K562 (cell line): Measurements from ENCODE around the gene ARHGDIA. TPM values are rescaled to one million over a fixed set of nuclear protein-coding genes. Genes with fewer than 3 reads are reported as not detected.
A peak's percentile ranks its signal among the peaks of the same experiment; 100 is the strongest.

Experiments used
- ATF2 ChIP-seq: sonication (generic); formaldehyde crosslinking; IDR thresholded peaks from 2 replicates; pipeline ENCODE4 v1.8.1; 2022; ENCODE audit warnings: missing genetic modification reagents
- CCNT2 ChIP-seq: IDR thresholded peaks from 2 replicates; pipeline ENCODE4 v1.6.1; 2011; ENCODE audit warnings: borderline replicate concordance, low read depth, mild to moderate bottlenecking, moderate library complexity, mixed read lengths, low read length; ENCODE audit not compliant: insufficient read length; ENCODE audit errors: extremely low read depth
- EGR1 ChIP-seq: fragments of 450-650 bp; conservative IDR thresholded peaks from 2 replicates; pipeline ENCODE4 v1.6.1; 2017; ENCODE audit warnings: mild to moderate bottlenecking
- ETV1 ChIP-seq: fragments of 450-650 bp; conservative IDR thresholded peaks from 2 replicates; pipeline ENCODE4 v1.6.1; 2016; ENCODE audit warnings: missing genetic modification characterization, control low read depth, low read depth, missing compliant biosample characterization
- KAT2B ChIP-seq: IDR thresholded peaks from one replicate; pipeline ENCODE4 v1.6.1; 2012; ENCODE audit warnings: low read depth, mild to moderate bottlenecking, control low read depth, inconsistent platforms, low read length, moderate library complexity
- MCM7 ChIP-seq, 2 experiments: fragments of 450-650 bp; IDR thresholded peaks; 2 replicates each; pipeline ENCODE4 v1.6.1; 2016 to 2018
- MED1 ChIP-seq: sonication (generic); formaldehyde crosslinking; IDR thresholded peaks from 2 replicates; pipeline ENCODE4 v1.8.1; 2023; ENCODE audit warnings: missing genetic modification reagents, borderline replicate concordance
- MNT ChIP-seq, 2 experiments: fragments of 450-650 bp; conservative IDR thresholded peaks; 2 replicates each; pipeline ENCODE4 v1.6.1; 2017; ENCODE audit warnings: mild to moderate bottlenecking in 2 of 2, moderate library complexity in 2 of 2
- RERE ChIP-seq: sonication (generic); formaldehyde crosslinking; IDR thresholded peaks from 2 replicates; pipeline ENCODE4 v1.8.0; 2023; ENCODE audit warnings: missing genetic modification reagents, mild to moderate bottlenecking, borderline replicate concordance
- SIN3A ChIP-seq, 2 experiments: fragments of 150-350 bp in 1 of 2; IDR thresholded peaks; 2 replicates each; pipeline ENCODE4 v1.6.1; 2011 to 2016; ENCODE audit warnings: borderline replicate concordance in 2 of 2, low read depth in 2 of 2, low read length in 2 of 2, mild to moderate bottlenecking in 2 of 2, moderate library complexity in 2 of 2; ENCODE audit not compliant: control insufficient read depth in 1 of 2
- SNAPC5 ChIP-seq: fragments of 250-450 bp; sonication (Bioruptor Pico); IDR thresholded peaks from 2 replicates; pipeline ENCODE4 v1.8.0; 2021; ENCODE audit warnings: moderate library complexity, mild to moderate bottlenecking, inconsistent platforms
- TRIM25 ChIP-seq: fragments of 450-650 bp; IDR thresholded peaks from 2 replicates; pipeline ENCODE4 v1.7.0; 2016; ENCODE audit warnings: borderline replicate concordance
- ZNF12 ChIP-seq: sonication (generic); formaldehyde crosslinking; IDR thresholded peaks from 2 replicates; pipeline ENCODE4 v1.4.0; 2020; ENCODE audit warnings: mild to moderate bottlenecking, missing genetic modification reagents
- ZNF431 ChIP-seq: sonication (generic); formaldehyde crosslinking; IDR thresholded peaks from 2 replicates; pipeline ENCODE4 v1.8.0; 2022; ENCODE audit warnings: mild to moderate bottlenecking, missing genetic modification reagents
- ZSCAN29 ChIP-seq: fragments of 450-650 bp; IDR thresholded peaks from 2 replicates; pipeline ENCODE4 v1.6.1; 2017
- polyA plus RNA-seq, 8 experiments: library from polyadenylated mRNA; depleted of rRNA in 4 of 8; stranded (reverse) in 5 of 8; unstranded in 3 of 8; fragments of >200 nt; fragmentation: Nextera tagmentation in 2 of 8; fragmentation: Illumina TruSeq in 1 of 8; extraction: Ambion mirVana in 2 of 8; extraction: Trizol in 1 of 8; gene quantifications; 2 replicates each; pipeline versions ENCODE4 v1.2.1 to v1.2.3, GENCODE V29; 2011 to 2014; ENCODE audit warnings: inconsistent platforms in 1 of 8, missing spikeins in 1 of 8
- total RNA-seq, 7 experiments: library from RNA; depleted of rRNA in 6 of 7; stranded (reverse); fragments of >200 nt in 6 of 7; fragmentation: Illumina TruSeq in 2 of 7; extraction: Trizol in 2 of 7; gene quantifications; 2 replicates each; pipeline versions ENCODE4 v1.2.1 to v1.2.3, GENCODE V29; 2011 to 2021; ENCODE audit warnings: low replicate concordance in 1 of 7

ARHGDIA gene
- total and polyA plus RNA-seq, 9 of the 15 experiments (the other 6 are each of a cell fraction or from before 2014, with no cell fraction given) = 9.6 to 340 (median 97.6) TPM

GRCh38 chr17:81869221-81870130, 1.7 kb downstream of the ARHGDIA start (continued):
- no peak for TF ChIP-seq TRIM25
- TF ChIP-seq MED1 (CRISPR knock-in tag) = no peak
- TF ChIP-seq MCM7 (IDR thresholded peaks at IDR 0.05) = no peak
- TF ChIP-seq ETV1 (tag) = no peak
- TF ChIP-seq RERE (CRISPR knock-in tag) = no peak
- TF ChIP-seq CCNT2 = peak; percentile 27
- TF ChIP-seq ZSCAN29 = no peak
- TF ChIP-seq MNT (conservative IDR thresholded peaks at IDR 0.05) = peak in 1 of 2 experiments; percentile 42; a peak in 2 of 4 replicates
- no peak for TF ChIP-seq ZNF431
- TF ChIP-seq SNAPC5 = no peak
- peak; percentile 50 for TF ChIP-seq EGR1
- peak in 1 of 2 experiments; percentile 62; a peak in 1 of 4 replicates for TF ChIP-seq SIN3A (IDR thresholded peaks at IDR 0.05; ENCODE audit: borderline replicate concordance in 2 of 2, control insufficient read depth in 1 of 2, low read depth in 2 of 2, low read length in 2 of 2)
- no peak for TF ChIP-seq KAT2B
- TF ChIP-seq ATF2 (CRISPR knock-in tag) = no peak
- 0 out of 2 replicates have a peak, but pooled peaks have one; percentile 18 for TF ChIP-seq ZNF12 (CRISPR knock-in tag)
